T-helper 1 cell treated with Interleukin-12 subunit alpha and Interleukin-12 subunit beta and Interleukin-4 antibody, amounts not matched to agents 30 ng/mL and 1 ng/mL, for 36 hours (primary cell): ENCODE results near the gene IFNLR1. TPM values are rescaled to one million over a fixed set of nuclear protein-coding genes. Genes with fewer than 3 reads are reported as not detected.
"Not testable (repeated sequence)": the region's sequence is repeated elsewhere in the genome, so short reads cannot be mapped to it uniquely, and the experiment has no call there.

Experiments
- intact Hi-C: fragments of 100-400 bp; cut with micrococcal nuclease; formaldehyde crosslinking; loops from one replicate; pipeline ENCODE4 v1.15.1; 2024
- total RNA-seq: library from RNA; stranded (reverse); gene quantifications from 2 replicates; pipeline ENCODE4 v1.2.3, GENCODE V29; 2022

The IFNLR1 gene
- total RNA-seq, result 1.2 and 1.6 TPM in 2 replicates

DNA sequence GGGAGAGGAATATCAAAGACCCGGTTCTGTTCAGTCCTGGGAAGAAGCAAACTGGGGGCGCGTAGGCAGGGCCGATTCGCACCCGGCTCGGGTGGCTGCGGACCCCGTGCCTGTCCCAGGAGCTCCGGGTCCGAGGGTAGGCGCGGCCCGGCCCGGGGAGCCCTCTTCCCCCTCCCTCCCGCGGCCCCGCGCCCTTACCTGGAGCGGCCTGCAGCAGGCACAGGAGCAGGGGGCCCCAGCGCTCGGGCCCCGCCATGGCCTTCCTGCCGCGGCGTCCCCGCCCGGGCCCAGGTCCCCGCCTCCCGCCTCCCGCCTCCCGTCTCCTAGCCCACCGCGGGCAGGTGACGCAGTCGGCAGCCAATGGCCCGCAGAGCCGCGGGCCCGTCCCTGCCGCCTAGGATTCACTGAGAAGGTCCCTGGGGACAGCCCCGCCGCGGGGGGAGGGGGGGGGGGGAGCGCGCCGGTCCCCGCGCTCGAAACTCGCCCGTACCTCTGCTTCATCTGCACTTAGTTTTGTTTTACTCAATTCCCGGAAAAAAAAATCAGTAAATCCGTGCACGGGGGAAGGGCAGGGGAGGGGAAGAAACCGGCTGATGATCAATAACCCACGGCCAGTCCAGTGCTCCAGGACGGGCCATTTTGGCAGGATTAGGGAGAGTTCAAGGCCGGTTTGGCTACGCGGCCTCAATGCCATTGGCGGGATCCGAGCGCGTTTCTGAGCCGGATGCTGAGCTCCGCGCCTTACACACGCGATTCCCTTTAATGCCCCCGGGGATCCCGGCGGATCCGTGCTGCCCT, at the start of gene IFNLR1:
IFNLR1 (minus strand) TSS at position 297 of the 798 bp plus-strand sequence; CDS start at position 256, 41 bp downstream.
- intact Hi-C loops, result no loop called here

DNA sequence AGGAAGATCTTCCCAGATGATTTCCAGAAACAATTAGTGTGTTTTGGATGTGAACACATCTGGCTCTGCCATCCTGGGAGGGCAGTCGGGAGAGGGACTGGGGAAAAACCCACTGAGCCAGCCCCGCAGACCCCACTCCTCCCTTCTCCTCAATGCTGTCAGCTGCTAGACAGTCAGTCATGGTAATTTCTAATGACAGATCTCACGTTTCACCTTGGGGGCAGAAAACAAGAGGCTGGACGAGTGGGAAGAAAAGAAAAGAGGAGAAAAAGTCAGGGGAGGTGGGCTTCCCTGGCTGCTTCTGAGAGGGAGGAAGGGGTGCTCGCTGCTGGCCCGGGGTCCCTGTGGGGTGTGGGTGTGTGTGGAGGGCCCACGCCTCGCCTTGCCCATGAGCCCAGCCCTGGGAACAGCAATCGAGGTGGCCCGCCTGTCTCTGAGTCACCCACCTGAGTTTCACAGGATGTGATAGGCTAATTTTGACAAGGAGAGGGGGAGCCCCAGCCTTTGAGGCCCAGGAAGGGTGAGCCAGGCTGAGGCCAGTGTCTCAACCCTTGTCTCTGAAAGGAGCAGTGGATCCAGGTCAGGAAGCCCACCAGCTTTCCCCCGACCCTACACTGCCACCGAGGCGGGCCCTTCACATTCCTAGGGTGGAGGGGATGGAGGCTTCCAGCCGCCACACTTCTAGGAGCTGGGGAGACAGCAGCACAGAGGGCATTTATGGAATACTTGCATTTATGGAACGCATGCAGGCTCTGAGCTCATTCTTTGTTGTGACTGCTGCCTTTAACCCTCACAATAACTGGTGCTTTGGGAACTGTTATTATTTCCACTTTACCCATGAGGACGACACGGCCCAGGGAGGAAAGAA, 49.1 kb upstream of the IFNLR1 start:
- intact Hi-C loops, result no loop called here

DNA sequence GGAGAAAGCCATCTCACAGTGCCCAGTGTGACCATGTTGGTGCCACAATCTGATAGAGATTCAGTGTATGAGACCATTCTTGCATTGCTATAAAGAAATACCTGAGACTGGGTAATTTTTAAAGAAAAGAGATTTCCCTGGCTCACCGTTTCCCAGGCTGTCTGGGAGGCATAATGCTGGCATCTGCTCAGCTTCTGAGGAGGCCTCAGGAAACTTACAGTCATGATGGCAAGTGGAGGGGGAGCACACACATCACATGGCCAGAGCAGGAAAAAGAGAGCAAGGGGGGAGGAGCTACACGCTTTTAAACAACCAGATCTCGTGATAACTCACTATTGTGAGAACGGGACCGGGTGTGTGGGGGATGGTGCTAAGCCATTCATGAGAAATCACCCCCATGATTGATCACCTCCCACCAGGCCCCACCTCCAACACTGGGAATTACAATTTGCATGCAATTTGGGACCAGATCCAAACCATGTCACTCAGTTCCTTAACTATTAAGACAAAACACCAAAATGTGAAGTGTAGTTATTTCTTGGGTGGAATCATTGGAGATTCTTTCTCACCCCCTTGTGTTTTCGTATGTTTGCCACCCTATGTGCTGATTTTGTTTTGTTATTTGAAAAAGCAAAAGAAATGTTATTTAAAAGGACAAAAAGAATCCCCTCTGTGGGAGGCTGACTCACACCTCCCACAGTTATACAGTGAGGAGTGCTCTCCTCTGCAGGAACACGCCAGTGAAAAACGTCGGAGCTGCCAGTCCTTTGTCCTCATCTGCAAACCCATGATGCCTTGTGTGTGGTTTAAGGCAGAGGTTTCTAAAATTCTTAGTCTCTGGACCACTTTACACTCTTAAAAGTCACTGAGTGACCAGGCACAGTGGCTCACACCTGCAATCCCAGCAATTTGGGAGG, 46.9 kb upstream of the IFNLR1 start:
- intact Hi-C loops, result no loop called here

DNA sequence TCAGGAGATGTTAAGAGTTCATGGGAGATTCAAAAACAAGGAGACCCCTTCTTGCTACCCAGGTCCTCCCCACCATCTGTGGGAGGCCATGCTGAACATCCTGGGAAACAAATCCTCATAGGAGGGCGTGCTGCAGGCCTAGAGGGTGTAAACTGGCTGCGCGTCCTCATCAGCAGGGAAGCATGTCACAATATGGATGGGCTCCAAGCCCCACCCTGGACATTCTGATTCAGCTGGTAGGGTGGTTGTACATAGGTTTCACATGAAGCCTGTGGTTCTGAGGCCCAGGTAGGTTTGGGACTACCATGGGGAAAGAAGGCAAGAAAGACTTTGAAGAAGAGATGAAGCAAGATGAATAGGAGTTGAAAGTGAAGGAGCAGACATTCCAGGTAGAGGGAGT, 44.6 kb upstream of the IFNLR1 start:
- intact Hi-C loops, result no loop called here

DNA sequence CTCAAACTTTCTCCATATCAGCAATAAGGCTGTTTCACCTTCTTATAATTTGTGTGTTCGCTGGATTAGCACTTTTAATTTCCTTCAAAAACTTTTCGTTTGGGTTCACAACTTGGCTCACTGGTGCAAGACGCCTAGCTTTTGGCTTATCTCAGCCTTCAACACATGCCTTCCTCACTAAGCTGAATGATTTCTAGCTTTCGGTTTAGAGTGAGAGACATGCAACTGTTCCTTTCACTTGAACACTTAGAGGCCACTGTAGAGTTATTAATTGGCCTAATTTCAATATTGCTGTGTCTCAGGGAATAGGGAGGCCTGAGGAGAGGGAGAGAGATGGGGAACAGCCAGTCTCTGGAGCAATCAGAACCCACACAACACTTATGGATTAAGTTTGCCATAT, 41.2 kb upstream of the IFNLR1 start:
- intact Hi-C loops, result no loop called here

DNA sequence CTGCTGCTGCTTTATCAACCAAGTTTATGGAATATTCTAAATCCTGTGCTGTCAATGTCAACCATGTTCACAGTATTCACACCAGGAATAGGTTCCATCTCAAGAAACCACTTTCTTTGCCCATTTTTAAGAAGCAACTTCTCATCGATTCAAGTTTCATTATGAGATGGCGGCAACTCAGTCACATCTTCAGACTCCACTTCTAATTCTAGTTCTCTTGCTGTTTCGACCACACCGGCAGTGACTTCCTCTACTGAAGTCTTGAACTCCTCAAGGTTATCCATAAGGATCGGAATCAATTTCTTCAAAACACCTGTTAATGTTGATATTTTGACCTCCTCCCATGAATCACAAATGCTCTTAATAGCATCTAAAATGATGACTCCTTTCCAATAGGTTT, 39.7 kb upstream of the IFNLR1 start:
- intact Hi-C loops, result no loop called here

DNA sequence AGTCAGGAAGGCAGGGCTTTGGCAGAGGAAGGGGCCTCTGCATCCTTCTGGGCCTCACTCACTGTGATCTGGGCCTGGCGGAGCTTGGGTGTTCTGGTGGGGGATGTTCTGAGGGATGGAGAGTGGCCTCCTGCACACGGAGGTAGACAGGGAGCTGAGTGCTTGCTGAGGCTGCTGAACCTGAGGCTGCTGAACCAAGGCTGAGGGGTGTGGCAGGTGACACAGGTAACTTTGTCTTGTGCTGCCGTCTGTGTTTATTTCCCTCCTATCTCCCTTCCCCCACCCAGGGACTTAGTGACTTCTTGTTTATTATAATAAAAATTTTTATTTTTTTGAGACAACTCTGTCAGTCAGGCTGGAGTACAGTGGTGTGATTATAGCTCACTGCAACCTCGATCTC, 37.7 kb upstream of the IFNLR1 start:
- intact Hi-C loops, result no loop called here

DNA sequence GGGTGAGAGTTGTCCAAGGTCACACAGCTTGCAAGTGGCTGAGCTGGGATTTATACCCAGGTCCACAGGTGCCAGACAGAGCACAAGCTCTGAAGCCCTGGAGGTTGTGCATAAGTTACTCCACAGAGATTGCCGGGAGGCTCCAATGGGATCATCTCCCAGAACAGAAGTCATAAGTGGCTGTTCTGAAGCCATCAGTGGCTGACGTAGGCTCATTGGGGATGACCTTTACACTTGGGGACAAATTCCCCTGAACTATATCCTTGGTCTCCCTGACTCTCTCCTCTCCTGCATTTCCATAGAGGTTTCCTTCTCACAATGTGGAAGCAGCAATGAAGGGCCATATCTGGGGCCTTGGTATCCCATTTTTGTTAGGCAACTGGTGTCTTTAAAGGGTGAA, 37.0 kb upstream of the IFNLR1 start:
- intact Hi-C loops, result no loop called here

DNA sequence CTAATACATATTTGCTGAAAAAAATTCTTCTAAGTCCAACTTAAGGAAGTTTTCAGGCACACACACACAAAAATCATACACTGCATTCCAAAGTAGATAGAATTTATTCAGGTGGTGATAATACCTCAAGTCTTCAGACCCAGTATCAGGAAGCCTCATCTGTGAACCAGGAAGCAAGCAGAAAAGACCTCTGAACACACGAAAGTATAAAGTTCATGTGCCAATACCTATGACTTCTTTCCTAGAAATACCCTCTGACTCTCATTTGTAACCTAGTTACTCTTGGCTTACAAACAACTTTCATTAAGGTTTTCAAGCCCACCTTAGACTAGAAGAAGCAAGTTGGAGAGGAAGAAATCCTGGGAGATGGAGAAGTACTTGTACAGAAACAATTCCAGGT, 35.7 kb upstream of the IFNLR1 start:
- intact Hi-C loops, result no loop called here

DNA sequence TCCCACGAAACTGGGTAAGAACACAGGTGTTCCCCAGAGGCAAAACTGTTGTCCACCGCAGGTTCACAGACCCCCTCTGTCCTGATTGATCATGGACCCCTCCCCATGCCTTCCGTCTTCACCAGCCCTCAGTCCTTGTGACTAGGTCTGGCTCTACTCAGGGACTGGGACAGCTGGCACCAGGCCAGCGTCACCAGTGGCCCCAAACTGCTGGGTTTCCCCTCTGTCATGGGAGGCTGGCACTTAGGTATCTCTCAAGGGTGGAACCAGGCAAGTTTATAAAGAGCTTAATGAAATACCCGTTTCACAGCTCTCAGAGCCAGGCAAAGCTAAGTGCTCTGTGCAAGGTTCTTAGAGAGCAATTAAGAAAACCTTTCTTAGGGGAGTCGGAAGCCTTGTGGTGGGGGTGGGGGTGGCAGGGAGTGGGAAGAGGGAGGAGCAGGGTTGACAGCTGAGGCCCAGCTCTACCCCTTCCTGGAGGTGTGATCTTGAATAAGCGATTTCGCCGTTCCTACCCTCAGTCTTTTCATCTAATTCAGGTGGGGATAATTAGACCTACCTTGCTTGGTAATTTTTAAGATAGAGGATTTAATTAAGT, 35.0 kb upstream of the IFNLR1 start:
- intact Hi-C loops, result no loop called here

DNA sequence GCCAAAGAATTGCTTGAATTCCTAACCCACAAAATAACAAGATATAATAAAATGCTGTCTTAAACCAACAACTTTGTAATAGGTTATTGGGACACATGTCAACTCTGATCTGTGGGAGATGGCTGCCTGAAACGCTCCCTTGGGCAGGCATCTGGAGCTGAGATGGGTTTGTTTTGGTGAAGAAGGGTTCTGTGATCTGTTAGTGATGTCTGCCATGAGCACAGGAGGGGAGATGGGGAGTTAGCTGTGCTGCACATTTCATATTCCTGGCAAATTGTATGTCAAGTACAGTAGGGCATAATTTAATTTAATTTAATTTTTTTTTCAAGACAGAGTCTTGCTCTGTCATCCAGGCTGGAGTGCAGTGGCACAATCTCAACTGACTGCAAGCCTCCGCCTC, 34.2 kb upstream of the IFNLR1 start:
- intact Hi-C loops, result no loop called here

DNA sequence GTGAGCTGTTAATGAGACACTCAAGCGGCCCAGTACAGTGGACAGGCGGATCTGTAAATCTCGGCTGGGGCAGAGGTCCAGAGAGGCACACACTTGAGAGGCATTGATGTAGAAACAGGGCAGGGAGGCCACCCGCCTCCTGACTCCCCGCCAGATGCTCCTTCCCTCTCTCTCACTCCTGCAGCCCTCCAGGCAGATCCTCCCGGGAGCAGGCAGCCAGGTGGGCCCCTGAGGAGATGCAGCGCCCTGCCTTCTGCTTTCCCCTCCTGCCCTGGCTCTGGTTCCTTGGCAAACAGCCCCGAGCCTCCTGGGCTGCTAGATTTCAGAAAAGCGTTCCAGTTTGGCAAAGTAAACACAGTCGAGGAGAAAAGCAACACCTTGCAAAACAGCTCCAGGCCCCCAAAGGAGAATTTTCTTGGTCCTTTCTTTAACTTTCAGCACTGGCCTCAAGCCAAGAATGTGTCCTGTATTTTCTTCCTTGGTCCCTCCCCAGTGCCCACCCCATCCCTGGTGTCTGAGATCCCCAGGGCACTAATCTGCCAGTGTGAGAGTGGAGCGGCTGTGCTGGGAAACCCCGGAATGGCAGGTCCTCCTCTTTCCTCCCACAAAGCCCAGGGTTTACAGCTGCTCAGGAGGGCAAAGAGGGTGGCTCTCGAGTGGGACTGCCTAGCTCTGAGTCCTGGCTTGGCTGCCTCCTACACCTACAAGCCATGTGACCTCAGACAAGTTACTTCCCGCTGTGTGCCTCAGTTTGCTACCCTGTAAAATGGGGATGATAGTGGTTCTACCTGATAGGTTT, 29.4 kb upstream of the IFNLR1 start:
- intact Hi-C loops, result no loop called here

DNA sequence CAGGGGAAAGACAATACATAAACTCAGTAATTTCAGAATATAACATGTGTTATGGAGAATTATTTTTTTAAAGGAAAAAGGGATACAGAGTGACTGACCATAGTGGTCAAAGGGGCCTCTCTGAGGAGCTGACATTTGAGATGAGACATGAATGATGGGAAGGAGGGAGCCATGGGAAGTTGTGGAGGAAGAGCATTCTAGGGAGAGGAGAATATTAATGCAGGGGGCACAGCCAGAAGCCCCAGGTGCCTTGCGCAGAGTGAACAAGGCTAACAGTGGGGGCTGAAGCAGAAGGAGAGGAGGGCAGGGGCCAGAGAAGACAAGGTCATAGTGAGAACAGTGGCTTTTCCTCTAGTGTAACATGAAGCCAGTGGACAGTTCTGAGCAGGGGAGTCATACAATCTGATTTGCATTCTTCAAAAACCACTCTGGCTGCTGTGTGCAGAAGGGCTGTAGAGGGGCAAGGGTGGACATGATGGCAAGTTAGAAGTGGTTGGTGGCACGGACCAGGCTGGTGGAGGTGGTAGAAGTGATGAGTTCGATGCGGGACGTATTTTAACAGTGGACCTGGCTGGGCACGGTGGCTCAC, 28.2 kb upstream of the IFNLR1 start:
- intact Hi-C loops, result no loop called here

DNA sequence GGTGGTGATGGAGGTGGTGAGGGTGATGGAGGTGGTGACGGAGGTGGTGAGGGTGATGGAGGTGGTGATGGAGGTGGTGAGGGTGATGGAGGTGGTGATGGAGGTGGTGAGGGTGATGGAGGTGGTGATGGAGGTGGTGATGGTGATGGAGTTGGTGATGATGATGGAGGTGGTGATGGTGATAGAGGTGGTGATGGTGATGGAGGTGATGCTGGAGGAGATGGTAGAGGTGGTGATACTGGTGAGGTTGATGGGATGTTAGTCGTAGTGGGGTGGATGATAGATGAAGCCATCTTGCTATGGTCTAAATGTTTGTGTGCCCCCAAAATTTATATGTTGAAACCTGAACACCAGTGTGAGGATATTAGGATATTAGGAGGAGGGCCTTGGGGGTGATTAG, 25.3 kb upstream of the IFNLR1 start:
- intact Hi-C loops, result no loop called here

DNA sequence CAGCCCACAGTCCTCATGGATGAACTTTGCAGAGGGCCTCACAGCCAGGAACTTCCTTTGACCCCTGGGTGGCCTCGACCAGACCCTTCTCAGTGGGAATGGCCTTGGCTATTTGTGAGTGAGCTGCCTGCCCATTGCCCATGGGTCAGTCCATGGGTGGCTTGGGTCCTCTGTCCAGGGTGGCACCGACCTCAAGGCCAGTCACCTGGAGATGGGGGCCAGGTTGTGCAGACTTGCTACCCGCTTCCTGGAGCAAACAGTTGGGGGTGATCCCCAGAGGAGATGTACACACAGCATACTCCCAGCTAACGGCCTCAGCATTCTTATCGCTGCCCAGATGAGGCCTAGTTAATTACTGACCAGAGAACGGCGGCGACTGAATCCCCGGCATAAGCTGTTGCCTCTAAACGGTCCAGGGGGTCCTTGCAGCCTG, 23.1 kb upstream of the IFNLR1 start:
- intact Hi-C loops, result no loop called here

DNA sequence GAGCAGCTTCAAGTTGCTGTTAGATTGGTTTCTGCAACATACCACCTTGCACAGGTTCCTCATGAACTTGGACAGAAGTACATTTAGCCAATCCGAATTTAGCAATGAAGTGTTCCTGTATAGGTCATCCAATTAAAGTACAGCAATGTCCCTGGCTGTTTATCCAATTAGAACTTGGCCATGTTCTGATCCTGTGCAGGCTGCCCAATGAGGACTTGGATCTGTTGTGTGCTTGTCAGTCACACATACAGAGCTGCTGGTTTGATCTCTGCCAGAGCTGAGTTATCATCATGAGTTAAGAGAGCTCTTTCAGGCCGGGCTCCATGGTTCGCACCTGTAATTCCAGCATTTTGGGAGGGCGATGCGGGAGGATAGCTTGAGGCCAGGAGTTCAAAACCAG, 22.0 kb upstream of the IFNLR1 start:
- intact Hi-C loops, result no loop called here

DNA sequence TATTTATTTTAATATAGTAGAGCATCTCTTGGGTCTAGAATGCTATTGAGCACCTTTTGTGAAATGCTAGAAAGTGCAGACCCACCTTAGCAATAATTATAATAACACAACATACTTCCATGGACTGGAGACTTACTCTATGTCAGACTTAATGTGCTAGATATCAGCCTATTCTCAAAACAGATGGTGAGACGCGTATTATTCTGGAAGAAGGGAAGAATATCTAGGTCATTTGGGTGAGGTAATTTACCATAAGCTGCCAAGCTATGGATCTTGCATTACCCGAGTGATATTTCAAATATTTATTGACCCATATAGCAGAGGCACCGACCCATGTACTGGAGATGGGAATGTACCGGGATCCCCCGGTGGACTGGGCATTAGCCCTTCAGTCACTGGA, 20.6 kb upstream of the IFNLR1 start:
- intact Hi-C loops, result no loop called here

DNA sequence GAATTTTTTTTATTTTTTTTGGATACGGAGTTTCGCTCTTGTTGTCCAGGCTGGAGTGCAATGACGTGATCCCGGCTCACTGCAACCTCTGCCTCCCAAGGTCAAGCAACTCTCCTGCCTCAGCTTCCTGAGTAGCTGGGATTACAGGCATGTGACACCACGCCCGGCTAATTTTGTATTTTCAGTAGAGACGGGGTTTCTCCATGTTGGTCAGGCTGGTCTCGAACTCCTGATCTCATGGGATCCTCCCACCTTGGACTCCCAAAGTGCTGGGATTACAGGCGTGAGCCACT, 20.3 kb upstream of the IFNLR1 start:
- intact Hi-C loops, result not testable (repeated sequence)

DNA sequence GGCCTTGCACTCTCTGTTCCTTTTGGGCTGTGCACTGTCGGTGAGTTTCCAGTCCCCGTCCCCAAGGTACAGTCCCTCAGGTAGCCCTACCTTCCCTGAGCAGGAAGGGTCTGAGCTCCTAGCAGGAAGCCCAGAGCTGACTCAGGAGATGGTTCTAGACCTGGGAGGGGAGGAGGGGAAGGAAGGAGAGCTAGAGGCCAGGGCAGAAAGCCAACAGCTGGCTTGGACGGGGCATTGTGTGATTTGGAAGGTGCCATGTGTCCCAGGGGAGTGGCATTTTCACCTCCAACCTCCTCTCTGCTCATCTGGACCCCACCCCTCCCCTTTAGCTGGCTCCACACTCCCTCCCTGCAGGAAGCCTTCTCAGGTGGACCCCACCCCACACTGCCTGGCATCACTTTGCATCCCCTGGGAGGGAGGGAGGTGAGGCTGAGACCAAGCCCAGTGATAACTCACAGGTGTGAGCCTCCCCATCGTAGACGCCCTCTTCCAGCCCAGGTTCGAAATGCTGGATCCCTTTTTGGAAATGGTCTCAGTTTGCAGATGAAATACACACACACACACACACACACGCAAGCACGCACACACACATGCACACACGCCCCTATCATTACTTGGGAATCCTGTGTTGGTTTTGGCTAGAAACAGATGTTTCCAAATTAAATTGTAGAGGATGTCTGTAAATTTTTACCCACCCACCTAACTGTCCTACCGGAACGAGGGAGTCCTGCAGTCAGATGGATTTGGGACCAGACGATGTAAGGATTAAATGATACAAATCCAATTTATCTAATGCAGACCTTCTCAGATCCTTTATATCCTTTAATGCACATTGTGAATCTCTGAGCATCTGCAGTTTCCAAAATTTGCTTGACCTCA, 19.7 kb upstream of the IFNLR1 start:
- intact Hi-C loops, result no loop called here
